ENCODE results near the gene TREX2. TPM values are rescaled to one million over a fixed set of nuclear protein-coding genes. Genes with fewer than 3 reads are reported as not detected.

The TREX2 gene
- total RNA-seq, 1 donor from 2014 or later, result 0.80 TPM

GRCh38 chrX:153463556-153463955 is 17.7 kb upstream of the TREX2 start:
- no peaks in the 10 kb centered on the region for H3K27me3 ChIP-seq (ENCODE audit: low read depth)
- H3K4me1 ChIP-seq, result no peaks in the 10 kb centered on the region
- DNase-seq (no peak), ATAC-seq (no peak)
- H3K4me3 ChIP-seq, result no peak overlapping the region
- no peaks in the 10 kb centered on the region for H3K9me3 ChIP-seq
- intact Hi-C loops (cut with DNase I), result no loop called here
- no peak overlapping the region for H3K27ac ChIP-seq
- no peaks in the 10 kb centered on the region for H3K36me3 ChIP-seq
- TF ChIP-seq CTCF (IDR thresholded peaks at IDR 0.05), result no peak

DNA sequence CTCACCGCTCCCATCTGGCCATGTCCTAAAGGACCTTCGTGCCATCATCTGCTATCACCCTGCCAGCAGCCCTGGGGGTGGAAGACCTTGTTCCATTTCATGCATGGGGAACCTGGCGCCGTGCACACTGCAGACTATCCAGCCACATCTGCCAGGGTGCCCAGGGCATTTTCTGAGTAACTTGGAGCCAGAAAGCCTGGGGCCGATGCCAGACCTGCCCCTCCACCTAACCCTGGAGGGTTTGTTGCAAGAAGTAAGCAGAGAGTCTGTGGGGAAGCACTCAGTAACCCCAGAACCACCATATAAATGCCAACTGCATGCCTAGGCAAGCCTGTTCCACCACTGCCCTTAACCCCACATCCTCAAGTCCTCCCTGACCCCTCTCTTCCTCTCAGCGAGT is 17.2 kb upstream of the TREX2 start:
- no peak overlapping the region for H3K27ac ChIP-seq
- H3K4me3 ChIP-seq, result no peak overlapping the region
- TF ChIP-seq CTCF (IDR thresholded peaks at IDR 0.05), result no peak
- DNase-seq, result no peak
- H3K4me1 ChIP-seq, result no peaks in the 10 kb centered on the region
- ATAC-seq, result no peak
- intact Hi-C loops (cut with DNase I), result no loop called here
- H3K9me3 ChIP-seq, result no peaks in the 10 kb centered on the region
- no peaks in the 10 kb centered on the region for H3K27me3 ChIP-seq (ENCODE audit: low read depth)
- H3K36me3 ChIP-seq, result no peaks in the 10 kb centered on the region

- DNase-seq (no peak), ATAC-seq (no peak)
- Histone ChIP-seq H3K4me1 (no peaks in the 10 kb centered on the region), H3K4me3 (no peak overlapping the region), H3K36me3 (no peaks in the 10 kb centered on the region), H3K9me3 (no peaks in the 10 kb centered on the region), H3K27me3 (ENCODE audit: low read depth) (no peaks in the 10 kb centered on the region), H3K27ac (no peak overlapping the region)
- intact Hi-C loops (cut with DNase I), result no loop called here
- no peak for TF ChIP-seq CTCF (IDR thresholded peaks at IDR 0.05)
These were observed 16.4 kb upstream of the TREX2 start for GRCh38 chrX:153462291-153462690.

GRCh38 chrX:153460826-153461225 is 15.0 kb upstream of the TREX2 start:
- Histone ChIP-seq H3K4me1 (no peaks in the 10 kb centered on the region), H3K9me3 (no peaks in the 10 kb centered on the region), H3K27ac (no peak overlapping the region), H3K36me3 (peaks cover 5% of the 10 kb centered on the region), H3K27me3 (ENCODE audit: low read depth) (no peaks in the 10 kb centered on the region), H3K4me3 (no peak overlapping the region)
- TF ChIP-seq CTCF (IDR thresholded peaks at IDR 0.05), result peak; percentile 59
- ATAC-seq (peak in 1 of 2 donors; percentile 61), DNase-seq (peak; percentile 52)
- intact Hi-C loops (cut with DNase I), result no loop called here

- no peak for TF ChIP-seq CTCF (IDR thresholded peaks at IDR 0.05)
- intact Hi-C loops (cut with DNase I), result no loop called here
- Histone ChIP-seq H3K27ac (no peak overlapping the region), H3K4me1 (no peaks in the 10 kb centered on the region), H3K27me3 (ENCODE audit: low read depth) (no peaks in the 10 kb centered on the region), H3K4me3 (no peak overlapping the region), H3K36me3 (peaks cover 5% of the 10 kb centered on the region), H3K9me3 (no peaks in the 10 kb centered on the region)
- ATAC-seq (no peak), DNase-seq (no peak)
These were observed 14.1 kb upstream of the TREX2 start for GRCh38 chrX:153459986-153460385.

GRCh38 chrX:153458476-153458875 is 12.6 kb upstream of the TREX2 start:
- Histone ChIP-seq H3K9me3 (no peaks in the 10 kb centered on the region), H3K27ac (no peak overlapping the region), H3K27me3 (ENCODE audit: low read depth) (no peaks in the 10 kb centered on the region), H3K36me3 (peaks cover 5% of the 10 kb centered on the region), H3K4me3 (no peak overlapping the region), H3K4me1 (no peaks in the 10 kb centered on the region)
- TF ChIP-seq CTCF (IDR thresholded peaks at IDR 0.05), result no peak
- intact Hi-C loops (cut with DNase I), result no loop called here
- DNase-seq (no peak), ATAC-seq (no peak)
